Measurements from ENCODE around the gene GPC1.

GPC1 gene

GRCh38 chr2:240457223-240458043 lies 22.0 kb downstream of the GPC1 start:
- DNase-seq: no peak

GRCh38 chr2:240458044-240458899 lies 22.8 kb downstream of the GPC1 start:
- no peak for DNase-seq

- no peak for DNase-seq
Measured at GRCh38 chr2:240458900-240459391, 23.5 kb downstream of the GPC1 start.

GRCh38 chr2:240459401-240460252 lies 24.2 kb downstream of the GPC1 start:
- no peak for DNase-seq

- no peak for DNase-seq
Measured at GRCh38 chr2:240460253-240460711, 24.8 kb downstream of the GPC1 start.

- DNase-seq: no peak
Measured at GRCh38 chr2:240460781-240461431, 25.4 kb downstream of the GPC1 start.

GRCh38 chr2:240461471-240462072 lies 26.1 kb downstream of the GPC1 start:
- no peak for DNase-seq

- no peak for DNase-seq
Measured at GRCh38 chr2:240462073-240462706, 26.7 kb downstream of the GPC1 start.

- DNase-seq: no peak
Measured at GRCh38 chr2:240462707-240463273, 27.3 kb downstream of the GPC1 start.

- DNase-seq: no peak
Measured at GRCh38 chr2:240463274-240463865, 27.9 kb downstream of the GPC1 start.

GRCh38 chr2:240463866-240464481 lies 28.5 kb downstream of the GPC1 start:
- DNase-seq: no peak

GRCh38 chr2:240464514-240465241 lies 29.2 kb downstream of the GPC1 start:
- no peak for DNase-seq

- DNase-seq: no peak
Measured at GRCh38 chr2:240465268-240465764, 29.9 kb downstream of the GPC1 start.

- no peak for DNase-seq
Measured at GRCh38 chr2:240465765-240466578, 30.5 kb downstream of the GPC1 start.

GRCh38 chr2:240466579-240467148 lies 31.2 kb downstream of the GPC1 start:
- no peak for DNase-seq

GRCh38 chr2:240467149-240467642 lies 31.7 kb downstream of the GPC1 start:
- DNase-seq: no peak

- no peak for DNase-seq
Measured at GRCh38 chr2:240467659-240468302, 32.3 kb downstream of the GPC1 start.

All from NCI-H510A treated with DMSO at 0.1 percent for 48 hours (cell line).